ENCODE data around the gene TTC3.

- TF ChIP-seq CTCF (IDR thresholded peaks at IDR 0.05; ENCODE audit: borderline replicate concordance, extremely low read depth, low read length, poor library complexity, severe bottlenecking) = no peak
- TF ChIP-seq EZH2 (IDR thresholded peaks at IDR 0.05; ENCODE audit: borderline replicate concordance, low read depth, low read length, severe bottlenecking) = no peak
Observed at GRCh38 chr21:37240978-37241377, 167.9 kb downstream of the TTC3 start.

Measured in DND-41 (cell line).